A673 (cell line): Measurements from ENCODE around the gene ST7.

ENCODE experiments used
- EZH2 ChIP-seq: fragments of 200-600 bp; sonication (generic); IDR thresholded peaks from 2 replicates; pipeline ENCODE4 v1.6.1; 2017; ENCODE audit warnings: borderline replicate concordance, low read depth, mild to moderate bottlenecking, mixed read lengths, antibody characterized with exemption, low read length; ENCODE audit not compliant: poor library complexity, severe bottlenecking
- TF ChIP-seq, protein P1 (sequence below): fragments of 300-800, 200-600 bp; sonication (generic); conservative IDR thresholded peaks from 2 replicates; pipeline ENCODE4 v1.5.1; 2017; ENCODE audit warnings: low read depth, mild to moderate bottlenecking, antibody characterized with exemption, low read length, moderate library complexity, mixed read lengths

DNA sequence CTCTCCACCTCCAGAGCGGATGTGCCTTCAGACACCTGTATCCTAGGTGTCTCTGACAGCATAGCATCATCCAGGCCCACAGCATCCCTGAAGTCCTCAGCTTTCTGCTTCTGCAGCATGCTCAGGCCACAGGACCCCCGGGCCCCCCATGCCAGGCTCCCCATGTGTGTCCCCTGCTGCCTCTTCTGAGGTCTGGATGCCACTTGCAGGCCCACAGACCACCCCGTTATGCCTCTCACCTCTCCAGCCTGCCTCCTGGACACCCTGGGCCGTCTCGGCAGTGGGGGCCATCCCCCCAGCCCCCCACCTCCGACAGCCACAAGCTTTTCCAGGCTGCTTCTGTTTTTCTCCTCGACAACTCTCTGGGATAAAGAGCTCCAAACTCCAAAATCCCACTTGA lies 285.2 kb downstream of the ST7 start:
- TF ChIP-seq, protein P1, sequence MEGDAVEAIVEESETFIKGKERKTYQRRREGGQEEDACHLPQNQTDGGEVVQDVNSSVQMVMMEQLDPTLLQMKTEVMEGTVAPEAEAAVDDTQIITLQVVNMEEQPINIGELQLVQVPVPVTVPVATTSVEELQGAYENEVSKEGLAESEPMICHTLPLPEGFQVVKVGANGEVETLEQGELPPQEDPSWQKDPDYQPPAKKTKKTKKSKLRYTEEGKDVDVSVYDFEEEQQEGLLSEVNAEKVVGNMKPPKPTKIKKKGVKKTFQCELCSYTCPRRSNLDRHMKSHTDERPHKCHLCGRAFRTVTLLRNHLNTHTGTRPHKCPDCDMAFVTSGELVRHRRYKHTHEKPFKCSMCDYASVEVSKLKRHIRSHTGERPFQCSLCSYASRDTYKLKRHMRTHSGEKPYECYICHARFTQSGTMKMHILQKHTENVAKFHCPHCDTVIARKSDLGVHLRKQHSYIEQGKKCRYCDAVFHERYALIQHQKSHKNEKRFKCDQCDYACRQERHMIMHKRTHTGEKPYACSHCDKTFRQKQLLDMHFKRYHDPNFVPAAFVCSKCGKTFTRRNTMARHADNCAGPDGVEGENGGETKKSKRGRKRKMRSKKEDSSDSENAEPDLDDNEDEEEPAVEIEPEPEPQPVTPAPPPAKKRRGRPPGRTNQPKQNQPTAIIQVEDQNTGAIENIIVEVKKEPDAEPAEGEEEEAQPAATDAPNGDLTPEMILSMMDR: no peak
- no peak for TF ChIP-seq EZH2
